ENCODE results near the gene COL4A2.
A peak's percentile ranks its signal among the peaks of the same experiment; 100 is the strongest.
"Not testable (repeated sequence)": the region's sequence is repeated elsewhere in the genome, so short reads cannot be mapped to it uniquely, and the experiment has no call there.

The COL4A2 gene

DNA sequence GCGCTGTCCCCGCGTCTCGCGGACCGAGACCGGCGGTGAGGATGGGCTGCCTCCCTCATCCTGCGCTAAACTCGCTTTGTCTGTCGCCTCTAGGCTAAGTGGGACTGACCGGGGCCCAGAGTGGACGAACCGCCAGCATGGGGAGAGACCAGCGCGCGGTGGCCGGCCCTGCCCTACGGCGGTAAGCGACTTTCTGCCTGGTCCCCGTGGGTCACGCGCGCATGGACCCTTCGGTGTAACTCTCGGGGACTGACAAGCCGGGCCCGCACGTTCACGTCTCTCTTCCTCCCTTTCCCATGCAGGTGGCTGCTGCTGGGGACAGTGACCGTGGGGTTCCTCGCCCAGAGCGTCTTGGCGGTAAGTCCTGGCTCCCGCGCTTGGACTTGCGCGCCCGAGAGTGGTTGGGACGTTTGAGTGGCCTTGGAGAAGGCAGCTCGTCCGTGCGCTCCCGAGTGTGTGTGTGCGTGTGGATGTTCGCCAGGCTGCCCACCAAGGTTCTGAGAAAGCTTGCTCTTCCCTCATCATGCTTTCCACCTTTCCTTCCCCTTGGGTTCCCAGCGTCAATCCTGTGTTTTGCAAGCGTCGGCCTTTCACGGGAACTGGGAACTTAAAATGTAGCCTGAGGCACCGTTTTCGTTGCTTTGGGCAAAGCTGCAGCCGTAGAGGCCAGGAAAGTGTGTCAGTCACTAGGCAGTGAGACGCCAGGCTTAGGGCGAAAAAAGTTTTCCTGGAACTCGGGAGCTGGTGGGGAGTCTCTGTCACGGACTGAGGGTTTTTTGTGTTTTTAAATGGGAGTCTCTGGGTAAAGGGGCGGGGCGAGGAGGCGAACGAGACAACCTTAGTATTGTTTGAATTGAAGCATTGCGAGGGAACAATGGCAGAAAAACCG, 927 bp downstream of the COL4A2 start:
- DNase-seq (ENCODE audit: low spot score), result no peak

DNA sequence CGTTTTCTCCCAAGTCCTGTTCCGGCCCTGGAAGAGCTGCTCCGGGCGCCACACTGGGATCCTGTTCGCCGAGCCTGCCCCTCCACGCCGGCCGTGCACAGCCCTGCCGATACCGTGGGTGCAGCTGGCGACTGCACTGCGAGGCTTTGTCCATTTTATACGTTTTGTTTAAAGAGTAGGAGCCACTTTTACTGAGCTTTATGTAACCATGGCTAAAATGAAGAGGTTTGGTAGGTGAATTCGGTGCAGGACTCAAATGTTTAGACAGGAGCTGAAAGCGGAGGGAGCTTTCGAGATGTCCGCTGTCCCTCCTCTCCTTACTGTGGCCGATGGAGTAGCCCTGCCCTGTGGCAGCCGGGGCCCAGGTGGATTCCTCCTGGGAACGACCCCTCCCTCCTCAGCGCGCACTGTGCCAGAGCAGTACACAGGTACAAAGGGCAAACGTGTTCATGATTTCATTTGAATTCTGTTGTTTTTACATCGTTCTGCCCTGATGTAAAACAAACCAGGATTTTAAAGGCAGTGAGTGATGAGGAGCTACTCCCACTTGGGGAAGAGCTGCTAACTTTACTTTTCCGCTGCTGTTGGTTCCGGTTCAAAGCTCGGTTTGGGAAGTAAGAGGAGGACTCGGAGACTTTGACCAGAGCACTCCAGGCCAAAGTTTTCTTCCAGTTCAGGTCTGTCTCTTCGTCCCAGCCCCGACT, 1.7 kb downstream of the COL4A2 start:
- no peak for DNase-seq (ENCODE audit: low spot score)

DNA sequence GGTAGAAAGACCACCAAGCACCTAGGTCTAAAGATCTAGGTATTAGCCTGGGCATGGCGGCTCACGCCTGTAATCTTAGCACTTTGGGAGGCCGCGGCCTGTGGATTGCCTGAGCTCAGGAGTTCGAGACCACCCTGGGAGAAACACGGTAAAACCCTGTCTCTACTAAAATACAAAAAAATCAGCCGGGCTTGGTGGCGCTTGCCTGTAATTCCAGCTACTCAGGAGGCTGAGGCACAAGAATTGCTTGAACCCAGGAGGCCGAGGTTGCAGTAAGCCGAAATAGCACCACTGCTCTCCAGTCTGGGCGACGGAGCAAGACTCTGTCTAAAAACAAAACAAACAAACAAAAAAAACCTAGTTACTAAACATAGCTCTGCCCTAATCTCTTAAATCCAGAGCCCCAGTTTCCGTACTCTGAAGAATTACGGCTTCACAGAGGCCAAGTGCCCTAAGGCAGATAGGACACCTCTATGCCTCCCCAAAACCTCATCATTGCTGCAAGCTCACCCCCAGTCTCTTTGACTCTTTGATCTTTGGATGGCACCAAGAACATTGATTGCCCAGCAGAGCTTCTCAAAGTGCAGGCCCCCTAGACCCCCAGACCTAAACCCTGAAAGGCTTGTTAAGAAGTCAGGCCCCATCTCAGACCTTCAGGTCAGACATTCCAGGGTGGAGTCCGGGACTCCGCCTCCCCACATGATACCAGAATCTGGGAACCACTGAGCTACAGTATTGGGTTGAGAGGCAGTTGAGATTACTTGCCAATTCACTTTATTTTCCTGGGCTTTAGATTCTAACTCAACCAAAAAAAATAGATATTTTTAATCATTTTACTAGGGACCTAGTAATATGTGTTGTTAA, 2.8 kb downstream of the COL4A2 start:
- no peak for DNase-seq (ENCODE audit: low spot score)

DNA sequence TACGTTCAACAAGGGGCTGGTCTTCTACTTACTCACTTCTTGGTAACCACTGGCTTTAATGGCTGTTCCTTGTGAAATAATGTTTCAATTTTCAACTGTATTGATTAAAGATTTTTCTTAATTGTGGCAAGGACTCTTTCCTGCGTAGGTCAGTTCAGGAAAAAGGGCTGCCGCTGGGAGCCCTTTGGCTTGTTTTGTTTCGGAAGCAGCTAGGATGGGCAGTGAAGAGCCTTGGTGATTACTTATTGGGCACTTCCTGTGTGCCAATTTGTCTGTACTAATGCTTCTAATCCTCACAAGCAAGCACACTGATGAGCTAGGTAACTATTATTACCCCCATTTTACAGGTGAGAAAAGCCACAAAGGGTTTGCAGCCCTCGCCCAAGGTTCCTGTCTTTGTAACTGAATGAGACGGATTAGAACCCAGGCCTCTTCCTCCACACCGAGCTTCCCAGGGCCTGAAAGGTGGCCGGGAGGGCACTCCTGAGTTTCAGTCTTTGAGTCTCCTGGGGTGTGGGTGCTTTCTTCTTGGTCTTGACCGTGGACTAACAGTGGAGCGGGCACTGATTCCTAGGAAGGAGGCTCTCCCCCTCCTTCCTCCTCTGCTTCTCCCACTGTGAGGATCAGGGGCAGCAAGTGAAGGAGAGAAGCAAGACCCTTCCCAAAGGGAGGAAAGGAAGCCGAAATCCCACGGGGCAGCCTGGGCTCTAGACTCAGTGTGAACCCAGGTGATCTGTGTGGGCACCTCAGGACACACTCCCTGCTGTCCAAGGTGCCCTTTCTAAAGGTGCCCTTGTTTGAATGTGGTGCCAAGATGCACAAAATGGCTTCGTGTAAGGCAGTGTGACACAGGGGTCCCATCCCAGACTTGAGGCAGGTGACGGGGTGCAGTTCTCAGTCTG, 3.7 kb downstream of the COL4A2 start:
- DNase-seq (ENCODE audit: low spot score), result no peak

DNA sequence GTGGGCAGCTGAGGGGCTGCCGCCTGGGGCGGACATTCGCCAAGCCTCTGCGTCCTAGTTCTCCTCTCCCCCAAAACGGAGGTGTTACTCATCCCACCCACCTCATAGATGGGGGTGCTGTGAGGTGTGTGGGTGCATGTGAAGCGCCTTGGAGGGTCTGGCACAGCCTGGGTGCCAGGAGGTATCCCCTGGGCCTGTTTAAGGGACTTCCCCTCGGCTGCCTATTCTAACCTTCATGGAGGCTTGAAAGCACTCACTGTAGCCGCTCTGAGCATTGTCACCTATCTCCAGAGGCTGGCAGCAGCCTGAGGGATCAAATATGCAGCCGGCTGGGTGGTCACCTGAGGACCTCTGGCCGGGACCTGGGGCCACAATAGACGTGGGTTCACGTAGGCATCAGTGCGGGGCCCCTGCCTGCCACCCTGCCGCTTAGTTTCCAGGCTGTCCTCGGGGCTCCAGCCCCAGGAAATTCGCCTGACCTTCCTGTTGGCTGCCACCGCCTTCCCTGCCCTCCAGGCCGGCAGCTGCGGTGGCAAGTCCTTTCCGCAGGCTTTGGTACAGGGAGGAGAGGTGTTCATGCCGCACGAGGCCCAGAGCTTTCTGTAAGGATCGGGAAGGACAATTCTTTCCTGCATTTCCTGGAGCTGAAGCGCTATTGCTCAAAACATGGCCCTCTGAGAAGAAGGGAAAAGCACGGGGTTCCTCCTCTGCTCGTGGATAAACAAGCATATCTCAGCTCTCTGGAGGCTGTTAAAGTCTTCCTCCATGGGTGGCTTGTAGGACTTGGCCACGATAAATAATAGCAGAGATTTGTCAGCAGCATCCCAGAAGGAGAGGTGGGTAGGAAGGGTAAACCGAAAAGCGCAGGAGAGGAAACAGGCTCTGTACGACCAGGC, 4.6 kb downstream of the COL4A2 start:
- DNase-seq (ENCODE audit: low spot score), result no peak

DNA sequence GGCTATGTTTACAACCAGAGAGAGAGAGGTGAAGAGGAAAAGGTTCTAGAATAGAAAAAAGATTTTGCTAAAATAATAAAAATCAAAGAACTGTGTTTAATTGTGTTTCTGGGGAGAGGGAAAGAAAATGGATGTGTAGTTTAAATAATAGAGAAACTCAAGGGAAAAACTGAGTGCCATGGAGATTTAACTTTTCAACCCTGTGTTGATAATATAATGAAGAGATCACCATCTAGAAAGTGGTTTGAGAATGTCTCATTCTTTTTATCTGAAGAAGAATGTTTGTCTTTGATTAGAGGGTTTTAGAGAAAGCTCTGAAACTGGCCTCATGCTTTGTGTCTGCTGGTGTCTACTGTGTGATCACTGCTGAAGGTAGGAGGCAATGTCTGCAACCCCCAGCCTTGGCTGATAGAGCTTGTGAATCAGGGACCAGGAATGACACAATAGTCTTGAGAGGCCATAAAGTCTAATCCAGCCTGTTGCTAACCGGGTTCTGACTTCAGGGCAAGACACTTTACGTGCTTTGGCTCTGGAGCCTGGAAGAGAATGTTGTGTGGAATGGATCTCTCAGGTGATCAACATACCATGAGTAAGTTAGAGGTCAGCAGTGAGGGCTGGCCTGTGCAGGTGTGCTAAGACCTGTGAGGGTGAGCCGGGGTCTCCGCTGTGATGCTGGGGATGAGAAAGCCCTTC, 5.4 kb downstream of the COL4A2 start:
- peak; percentile 77 for DNase-seq (ENCODE audit: low spot score)

DNA sequence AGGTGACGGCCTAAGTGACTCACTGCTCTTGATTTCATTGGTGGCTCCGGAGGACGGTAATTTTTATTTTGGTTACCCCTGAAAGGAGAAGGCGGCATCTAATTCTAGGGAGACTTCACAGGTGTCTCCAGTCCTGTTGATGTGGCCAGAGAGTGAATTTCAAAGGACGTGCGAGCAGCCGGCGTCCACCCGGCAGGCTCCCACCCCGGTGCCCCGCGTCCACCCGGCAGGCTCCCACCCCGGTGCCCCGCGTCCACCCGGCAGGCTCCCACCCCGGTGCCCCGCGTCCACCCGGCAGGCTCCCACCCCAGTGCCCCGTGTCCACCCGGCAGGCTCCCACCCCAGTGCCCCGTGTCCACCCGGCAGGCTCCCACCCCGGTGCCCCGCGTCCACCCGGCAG, 6.2 kb downstream of the COL4A2 start:
- not testable (repeated sequence) for DNase-seq (ENCODE audit: low spot score)

DNA sequence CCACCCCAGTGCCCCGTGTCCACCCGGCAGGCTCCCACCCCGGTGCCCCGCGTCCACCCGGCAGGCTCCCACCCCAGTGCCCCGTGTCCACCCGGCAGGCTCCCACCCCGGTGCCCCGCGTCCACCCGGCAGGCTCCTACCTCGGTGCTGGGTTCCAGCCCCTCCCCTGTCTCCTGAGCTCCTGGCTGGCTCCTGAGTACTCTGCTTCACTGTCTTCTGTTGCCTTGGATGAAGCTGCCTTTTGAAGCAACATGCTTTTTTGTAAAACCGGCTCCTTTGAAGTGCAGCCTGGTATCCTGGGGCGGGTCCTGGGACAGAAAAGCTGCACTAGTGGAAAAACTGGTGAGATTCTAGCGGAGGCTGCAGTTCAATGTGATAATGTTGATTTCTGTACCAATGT, 6.6 kb downstream of the COL4A2 start:
- DNase-seq (ENCODE audit: low spot score), result not testable (repeated sequence)

DNA sequence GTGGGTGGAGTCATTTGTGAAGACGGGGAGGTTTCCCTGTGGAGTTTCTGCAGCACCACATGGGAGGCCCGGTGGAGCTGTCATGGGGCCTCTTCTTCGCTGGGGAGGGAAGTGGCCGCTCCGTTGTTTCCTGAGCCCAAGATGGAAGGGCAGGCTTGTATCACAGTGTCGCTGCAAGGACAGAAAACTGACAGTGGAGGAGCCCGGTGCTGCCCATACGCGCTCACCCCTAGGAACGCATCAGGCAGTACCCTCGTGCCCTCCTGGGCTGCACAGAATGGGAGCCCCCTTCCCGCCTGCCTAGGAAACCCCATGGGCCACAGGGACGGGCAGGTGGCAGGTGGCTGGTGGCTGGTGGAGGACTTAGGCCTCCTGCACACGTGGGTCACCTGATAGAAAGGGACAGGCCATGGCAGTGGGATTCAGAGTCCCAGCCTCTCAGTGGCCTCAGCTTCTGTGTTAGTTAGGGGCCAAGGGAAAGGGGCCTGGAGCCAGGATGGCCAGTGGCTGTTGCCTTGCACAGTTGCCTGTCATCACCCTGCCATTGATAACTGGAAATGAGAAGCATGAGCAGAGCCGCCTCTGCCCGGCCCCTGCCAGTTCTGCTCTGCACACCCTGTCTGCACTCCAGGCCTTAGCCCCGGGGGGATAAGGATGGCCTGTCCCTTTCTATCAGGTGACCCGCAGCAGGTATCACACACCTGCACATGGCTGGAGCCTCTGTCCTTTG, 7.6 kb downstream of the COL4A2 start:
- DNase-seq (ENCODE audit: low spot score), result no peak

DNA sequence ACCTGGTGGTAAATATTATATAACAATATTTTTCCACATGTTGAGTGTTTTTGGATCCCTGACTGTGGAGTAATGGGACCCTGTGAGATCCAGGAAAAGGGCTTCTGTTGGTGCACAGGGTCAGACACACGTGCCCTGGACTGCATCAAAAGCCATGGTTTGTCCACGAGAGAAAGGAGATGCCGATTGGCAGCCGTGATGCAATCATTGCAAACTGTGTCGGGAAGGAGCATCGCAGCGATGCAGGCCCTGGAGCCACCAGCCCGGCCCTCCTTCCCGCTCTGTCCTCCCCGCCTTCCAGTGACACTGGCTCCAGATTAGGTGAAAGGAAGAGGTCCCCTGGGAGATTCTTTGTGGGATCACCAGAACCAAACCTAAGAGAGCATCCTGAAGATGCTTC, 9.1 kb downstream of the COL4A2 start:
- DNase-seq (ENCODE audit: low spot score), result no peak

DNA sequence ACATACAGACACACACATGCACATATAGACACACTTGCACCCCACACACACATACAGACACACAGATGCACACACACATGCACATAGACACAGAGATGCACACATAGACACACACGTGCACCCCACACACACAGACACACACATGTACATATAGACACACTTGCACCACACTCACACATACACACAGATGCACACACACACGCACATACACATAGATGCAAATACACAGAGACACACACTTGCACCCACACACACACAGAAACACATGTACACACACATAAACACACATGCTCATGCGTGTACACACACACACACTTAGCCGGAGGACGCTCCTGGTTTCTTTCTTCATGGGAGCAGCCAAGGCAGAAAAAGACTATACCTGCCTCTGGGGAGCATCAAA, 10.0 kb downstream of the COL4A2 start:
- DNase-seq (ENCODE audit: low spot score), result no peak

DNA sequence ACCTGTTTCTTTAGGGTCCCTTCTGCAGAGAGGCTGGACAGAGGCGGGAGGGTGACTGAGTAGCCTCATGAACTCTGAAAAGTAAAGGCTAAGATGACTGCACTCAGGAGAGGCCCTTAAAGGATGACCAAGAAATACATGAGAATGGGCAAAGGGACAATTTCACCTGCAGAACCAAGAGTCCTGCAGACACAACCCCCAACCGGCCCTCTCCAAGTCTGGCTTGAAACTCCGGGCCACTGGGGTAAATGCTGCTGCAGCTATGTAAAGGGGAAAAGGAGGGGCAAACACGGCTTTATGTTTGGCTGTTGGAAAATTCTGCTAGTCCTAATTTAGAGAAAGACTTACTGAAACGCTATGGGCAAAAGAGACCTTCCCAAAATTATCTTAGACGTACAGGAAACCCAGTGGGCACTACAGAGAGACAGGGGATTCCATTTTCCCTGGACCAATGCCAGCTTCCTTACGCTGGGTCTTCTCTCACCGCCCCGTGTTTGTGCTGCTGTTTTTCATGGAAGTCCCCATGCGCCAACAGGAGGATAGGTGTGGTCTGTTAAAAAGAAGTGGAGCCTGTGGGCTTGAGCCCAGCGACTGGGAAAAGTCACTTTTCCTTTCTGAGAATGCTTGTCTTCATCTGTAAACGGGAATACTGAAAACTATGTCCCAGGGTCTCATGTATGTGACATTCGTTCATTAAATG, 10.6 kb downstream of the COL4A2 start:
- no peak for DNase-seq (ENCODE audit: low spot score)

DNA sequence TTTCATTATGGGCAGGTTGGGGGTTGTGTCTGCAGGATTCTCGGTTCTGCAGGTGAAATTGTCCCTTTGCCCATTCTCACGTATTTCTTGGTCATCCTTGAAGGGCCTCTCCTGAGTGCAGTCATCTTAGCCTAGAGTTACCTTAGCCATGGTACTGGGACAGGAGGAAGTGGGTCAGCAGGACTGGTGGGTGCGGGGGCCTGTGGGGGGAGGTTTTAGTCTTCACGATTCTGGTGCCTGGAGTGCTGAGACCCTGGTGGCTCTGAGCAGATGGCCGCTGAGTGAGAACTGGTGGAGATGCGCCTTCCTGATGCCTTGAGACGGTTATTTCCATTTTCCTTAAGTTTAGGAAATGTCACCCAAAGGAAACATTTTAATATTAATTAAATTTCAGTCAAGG, 11.8 kb downstream of the COL4A2 start:
- DNase-seq (ENCODE audit: low spot score), result no peak

DNA sequence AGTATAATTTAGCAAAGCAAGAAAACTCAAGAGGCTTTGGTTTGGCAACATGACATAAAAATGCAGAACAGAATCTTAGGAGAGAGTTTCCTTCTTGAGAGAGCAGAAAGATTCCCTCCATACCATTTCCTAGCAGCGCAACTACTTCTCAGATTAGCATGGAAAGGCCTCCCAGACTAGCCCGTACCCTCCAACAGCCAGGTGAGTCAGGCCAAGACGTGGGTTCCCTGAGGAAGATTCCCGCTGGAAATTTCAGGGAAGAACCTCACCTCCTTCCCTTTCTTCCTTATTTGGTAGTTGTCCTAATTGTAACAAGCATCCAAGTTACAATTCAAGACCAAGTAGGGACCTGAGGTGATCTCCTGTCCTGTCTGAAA, 12.3 kb downstream of the COL4A2 start:
- no peak for DNase-seq (ENCODE audit: low spot score)

DNA sequence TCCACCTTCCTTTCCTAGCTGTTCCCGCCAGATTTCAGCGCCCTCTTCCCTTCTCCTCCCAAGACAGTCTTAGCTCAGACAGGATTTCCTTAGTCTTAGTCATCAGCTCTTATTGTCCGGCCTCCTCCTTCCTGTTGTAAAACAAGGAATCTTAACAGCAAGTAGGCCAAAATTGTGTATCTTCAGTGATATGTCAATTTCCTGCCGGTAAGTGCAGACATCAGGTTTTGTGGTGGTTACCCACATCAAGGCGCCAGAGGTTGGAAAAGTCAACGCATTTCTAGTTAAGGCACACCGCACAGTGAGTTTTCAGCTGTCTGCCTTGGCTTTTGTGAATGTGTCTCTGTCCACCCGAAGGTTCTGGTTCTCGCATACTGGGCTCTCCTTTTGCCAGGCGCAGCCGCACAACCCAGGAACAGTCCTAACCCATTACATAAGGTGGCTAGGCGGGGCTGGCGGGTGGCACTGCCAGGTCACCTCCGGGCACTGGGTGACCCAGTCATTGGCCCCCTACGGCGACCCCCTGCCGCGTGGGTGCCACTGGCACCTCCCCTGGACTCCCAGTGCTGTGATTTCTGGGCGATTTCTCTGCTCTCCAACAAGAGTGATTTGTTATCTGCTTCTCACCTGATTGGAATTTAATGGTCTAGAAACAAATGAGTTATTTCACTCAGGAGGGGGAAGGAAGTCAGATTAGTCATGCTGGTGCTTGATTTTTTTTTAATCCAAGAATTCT, 12.9 kb downstream of the COL4A2 start:
- no peak for DNase-seq (ENCODE audit: low spot score)

DNA sequence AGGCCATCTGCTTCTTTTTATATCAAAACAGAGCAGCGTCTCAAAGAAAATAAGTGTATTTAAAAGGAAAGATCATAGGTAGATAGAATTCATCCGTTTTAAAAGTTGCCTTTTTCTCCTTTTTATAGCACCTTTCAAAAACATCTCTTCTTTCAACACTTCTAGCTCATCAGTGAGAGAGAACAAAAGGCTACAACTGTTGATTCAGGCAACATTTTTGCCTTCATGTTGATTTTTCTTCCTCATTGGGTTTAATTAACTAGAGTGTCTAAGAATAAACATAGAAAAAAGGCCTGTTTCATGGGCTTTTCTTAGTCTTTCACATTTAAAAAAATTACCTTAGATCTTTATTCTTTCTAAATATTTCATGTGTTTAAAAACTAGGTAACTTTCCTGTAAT, 13.6 kb downstream of the COL4A2 start:
- DNase-seq (ENCODE audit: low spot score), result no peak

DNA sequence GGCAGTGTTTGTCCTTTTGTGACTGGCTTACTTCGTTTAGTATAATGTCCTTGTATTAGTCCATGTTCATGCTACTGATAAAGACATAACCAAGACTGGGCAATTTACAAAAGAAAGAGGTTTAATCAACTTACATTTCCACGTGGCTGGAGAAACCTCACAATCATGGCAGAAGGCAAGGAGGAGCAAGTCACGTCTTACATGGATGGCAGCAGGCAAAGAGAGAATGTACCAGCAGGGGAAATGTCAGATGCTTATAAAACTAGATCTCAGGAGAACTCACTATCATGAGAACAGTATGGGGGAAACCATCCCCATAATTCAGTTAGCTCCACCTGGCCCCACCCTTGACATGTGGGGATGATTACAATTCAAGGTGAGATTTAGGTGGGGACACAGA, 14.5 kb downstream of the COL4A2 start:
- DNase-seq (ENCODE audit: low spot score), result not testable (repeated sequence)

All from hepatic stellate cell (primary cell).